DOHH2 (cell line): ENCODE measurements around the gene PRSS12.

Experiments
- H3F3A ChIP-seq: fragments of 200-600 bp; sonication (generic), shearing (Covaris generic); 2 replicates; pipeline ENCODE4 v1.6.0; 2016; ENCODE audit warnings: antibody characterized with exemption, mild to moderate bottlenecking; ENCODE audit not compliant: control insufficient read depth, insufficient read depth
- H3K27ac ChIP-seq: fragments of 200-600 bp; sonication (generic); 2 replicates; pipeline ENCODE4 v1.5.1; 2014; ENCODE audit warnings: low read depth, mild to moderate bottlenecking, low read length, moderate library complexity
- H3K27me3 ChIP-seq: fragments of 200-600 bp; sonication (generic); 2 replicates; pipeline ENCODE4 v1.6.1; 2014; ENCODE audit warnings: mild to moderate bottlenecking, low read length, mixed read lengths; ENCODE audit not compliant: control insufficient read depth
- H3K36me3 ChIP-seq: fragments of 200-600 bp; sonication (generic); 2 replicates; pipeline ENCODE4 v1.6.1; 2014; ENCODE audit warnings: mild to moderate bottlenecking, low read length, moderate library complexity, mixed read lengths; ENCODE audit not compliant: control insufficient read depth
- H3K4me1 ChIP-seq: fragments of 200-600 bp; sonication (generic); 2 replicates; pipeline ENCODE4 v1.6.1; 2014; ENCODE audit warnings: mild to moderate bottlenecking, low read length, mixed read lengths; ENCODE audit not compliant: control insufficient read depth
- H3K4me2 ChIP-seq: fragments of 200-600 bp; sonication (generic); 2 replicates; pipeline ENCODE4 v1.6.0; 2014; ENCODE audit warnings: mild to moderate bottlenecking, low read length, moderate library complexity
- H3K4me3 ChIP-seq: fragments of 200-600 bp; sonication (generic); 2 replicates; pipeline ENCODE4 v1.5.1; 2014; ENCODE audit warnings: mild to moderate bottlenecking, low read length, mixed read lengths
- H3K79me2 ChIP-seq: fragments of 200-600 bp; sonication (generic); 2 replicates; pipeline ENCODE4 v1.6.1; 2014; ENCODE audit warnings: mild to moderate bottlenecking, low read length, mixed read lengths; ENCODE audit not compliant: control insufficient read depth
- H3K9me2 ChIP-seq: fragments of 200-600 bp; sonication (generic); replicated peaks from 2 replicates; pipeline ENCODE4 v1.6.1; 2014; ENCODE audit warnings: mild to moderate bottlenecking, low read length, mixed read lengths; ENCODE audit not compliant: control insufficient read depth
- H3K9me3 ChIP-seq: fragments of 200-600 bp; sonication (generic); 2 replicates; pipeline ENCODE4 v1.6.1; 2014; ENCODE audit warnings: antibody characterized with exemption, low read length, mixed read lengths; ENCODE audit not compliant: control insufficient read depth, insufficient read depth
- H4K20me1 ChIP-seq: fragments of 200-600 bp; sonication (generic); 2 replicates; pipeline ENCODE4 v1.6.0; 2014; ENCODE audit warnings: low read depth, mild to moderate bottlenecking, antibody characterized with exemption, low read length, moderate library complexity; ENCODE audit not compliant: control insufficient read depth, insufficient read depth
- CTCF ChIP-seq: fragments of 200-600 bp; sonication (generic); IDR thresholded peaks from one replicate; pipeline ENCODE4 v1.5.1; 2014; ENCODE audit warnings: antibody characterized with exemption, mild to moderate bottlenecking, low read depth, low read length; ENCODE audit not compliant: poor library complexity, severe bottlenecking
- EZH2phosphoT487 ChIP-seq: fragments of 200-600 bp; sonication (generic); IDR thresholded peaks from 2 replicates; pipeline ENCODE4 v1.6.1; 2017; ENCODE audit warnings: borderline replicate concordance, mild to moderate bottlenecking, antibody characterized with exemption, low read length, moderate library complexity, mixed read lengths

The PRSS12 gene

GRCh38 chr4:118353534-118354030 lies 779 bp upstream of the PRSS12 start:
- no peaks in the 10 kb centered on the region for H4K20me1 ChIP-seq
- TF ChIP-seq EZH2phosphoT487 (no peak), CTCF (no peak)
- no peaks in the 10 kb centered on the region for H3K9me3 ChIP-seq
- H3K27me3 ChIP-seq = peaks cover 3% of the 10 kb centered on the region; the same call in 1 of the 2 replicates
- no peaks in the 10 kb centered on the region for H3K9me2 ChIP-seq
- no peak overlapping the region for H3K4me2 ChIP-seq
- H3F3A ChIP-seq = no peaks in the 10 kb centered on the region
- no peaks in the 10 kb centered on the region for H3K79me2 ChIP-seq
- H3K27ac ChIP-seq = no peak overlapping the region
- no peaks in the 10 kb centered on the region for H3K4me1 ChIP-seq
- H3K4me3 ChIP-seq = no peak overlapping the region
- no peaks in the 10 kb centered on the region for H3K36me3 ChIP-seq

GRCh38 chr4:118351851-118352827 lies 664 bp downstream of the PRSS12 start:
- Histone ChIP-seq H3K4me1 (no peaks in the 10 kb centered on the region), H3K36me3 (no peaks in the 10 kb centered on the region), H3K4me3 (no peak overlapping the region), H3K9me2 (no peaks in the 10 kb centered on the region), H4K20me1 (no peaks in the 10 kb centered on the region), H3K79me2 (no peaks in the 10 kb centered on the region), H3K4me2 (no peak overlapping the region), H3K9me3 (no peaks in the 10 kb centered on the region), H3F3A (no peaks in the 10 kb centered on the region), H3K27ac (no peak overlapping the region), H3K27me3 (no peaks in the 10 kb centered on the region; the same call in 1 of the 2 replicates)
- TF ChIP-seq EZH2phosphoT487 (no peak), CTCF (no peak)

GRCh38 chr4:118350961-118351360 lies 1.8 kb downstream of the PRSS12 start:
- Histone ChIP-seq H3K4me2 (no peak overlapping the region), H3K79me2 (no peaks in the 10 kb centered on the region), H3F3A (no peaks in the 10 kb centered on the region), H3K36me3 (no peaks in the 10 kb centered on the region), H4K20me1 (no peaks in the 10 kb centered on the region), H3K4me3 (no peak overlapping the region), H3K27me3 (no peaks in the 10 kb centered on the region; the same call in 1 of the 2 replicates), H3K9me3 (no peaks in the 10 kb centered on the region), H3K27ac (no peak overlapping the region), H3K9me2 (no peaks in the 10 kb centered on the region), H3K4me1 (no peaks in the 10 kb centered on the region)
- no peak for TF ChIP-seq EZH2phosphoT487
- TF ChIP-seq CTCF = no peak
